Gastrocnemius medialis (tissue), 4 donors: ENCODE data around the gene ACADM. TPM values are rescaled to one million over a fixed set of nuclear protein-coding genes. Genes with fewer than 3 reads are reported as not detected.
"Not testable (repeated sequence)": the region's sequence is repeated elsewhere in the genome, so short reads cannot be mapped to it uniquely, and the experiment has no call there.

ENCODE experiments used
- ATAC-seq, 2 donors: fragments of 150-250 bp; one replicate each; pipeline ENCODE4 v1.9.1; 2016
- DNase-seq, 2 donors: peaks; one replicate each; pipeline ENCODE4 v3.0.0-alpha.2; 2019
- H3K27ac ChIP-seq, 4 donors: fragments of 200-600 bp; sonication (generic); 1 replicate in 1 of 4; 2 replicates in 3 of 4; pipeline ENCODE4 v1.5.1; 2016 to 2018; ENCODE audit warnings: mild to moderate bottlenecking in 2 of 4, moderate library complexity in 1 of 4
- H3K27me3 ChIP-seq, 3 donors: fragments of 200-600 bp; sonication (generic) in 2 of 3; 1 replicate in 1 of 3; 2 replicates in 2 of 3; pipeline versions ENCODE4 v1.5.1 to v1.6.0; 2016 to 2019; ENCODE audit warnings: mild to moderate bottlenecking in 1 of 3, moderate library complexity in 1 of 3
- H3K36me3 ChIP-seq, 2 donors: fragments of 200-600 bp; sonication (generic) in 1 of 2; one replicate each; pipeline ENCODE4 v1.5.1; 2017 to 2018
- H3K4me1 ChIP-seq, 2 donors: fragments of 200-600 bp; sonication (generic) in 1 of 2; one replicate each; pipeline ENCODE4 v1.5.1; 2016 to 2017; ENCODE audit warnings: mild to moderate bottlenecking in 2 of 2
- H3K4me3 ChIP-seq, 4 donors: fragments of 200-600 bp; sonication (generic) in 3 of 4; 1 replicate in 1 of 4; 2 replicates in 3 of 4; pipeline ENCODE4 v1.5.1; 2016 to 2019; ENCODE audit warnings: mild to moderate bottlenecking in 2 of 4
- H3K9me3 ChIP-seq, 3 donors: fragments of 200-600 bp; sonication (generic) in 2 of 3; 1 replicate in 1 of 3; 2 replicates in 2 of 3; pipeline ENCODE4 v1.5.1; 2016 to 2019
- POLR2A ChIP-seq, 2 donors: fragments of 450-650 bp; IDR thresholded peaks; one replicate each; pipeline ENCODE4 v1.6.1; 2017; ENCODE audit warnings: antibody characterized with exemption in 2 of 2, mild to moderate bottlenecking in 2 of 2, moderate library complexity in 2 of 2
- in situ Hi-C, 4 donors: fragments of 200-750 bp; cut with MboI; loops; one replicate each; pipeline versions ENCODE4 v1.15.0 to v1.8.0; 2017; ENCODE audit warnings: low sequenced_read_pairs in 4 of 4
- intact Hi-C: fragments of 100-400 bp; cut with DNase I; formaldehyde crosslinking; loops from one replicate; pipeline ENCODE4 v1.15.1; 2023; ENCODE audit warnings: low total_unique reads
- total RNA-seq, 4 donors: library from RNA; depleted of rRNA; stranded (reverse); fragments of >200 nt; gene quantifications; one replicate each; pipeline versions ENCODE4 v1.1.0 to v1.2.3, GENCODE V29; 2016
- TF ChIP-seq, protein P1 (sequence below), 5 experiments: fragments of 450-650 bp in 3 of 5; fragments of 200-600 bp in 2 of 5; sonication (generic) in 2 of 5; IDR thresholded peaks in 4 of 5; conservative IDR thresholded peaks in 1 of 5; 1 replicate in 4 of 5; 2 replicates in 1 of 5; pipeline ENCODE4 v1.5.1; 2016 to 2019; ENCODE audit warnings: antibody characterized with exemption in 5 of 5, mild to moderate bottlenecking in 3 of 5, moderate library complexity in 3 of 5

The ACADM gene
- total RNA-seq, 4 donors from 2014 or later, result 92.4 to 128 (median 111) TPM

DNA sequence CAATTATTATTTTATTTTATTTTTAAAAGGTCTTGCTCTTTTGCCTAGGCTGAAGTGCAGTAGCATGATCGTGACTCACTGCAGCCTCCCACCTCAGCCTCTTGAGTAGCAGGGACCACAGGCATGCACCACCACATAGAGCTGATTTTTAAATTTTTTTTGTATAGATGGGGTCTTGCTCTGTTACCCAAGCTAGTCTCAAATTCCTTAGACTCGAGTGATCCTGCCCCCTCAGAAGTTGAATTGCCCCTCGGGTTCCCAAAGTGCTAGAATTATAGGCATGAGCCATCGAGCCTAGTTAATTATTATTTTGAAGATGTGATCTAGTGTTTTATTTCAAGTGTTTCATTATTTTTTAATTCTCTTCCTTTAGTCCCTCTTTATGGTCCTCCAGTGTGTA, 84.4 kb downstream of the ACADM start:
- Histone ChIP-seq H3K9me3 (no peaks in the 10 kb centered on the region), H3K27ac (no peak overlapping the region), H3K36me3 (peaks cover 0 to 25% of the 10 kb centered on the region in 2 donors), H3K4me1 (no peaks in the 10 kb centered on the region), H3K4me3 (no peak overlapping the region), H3K27me3 (no peaks in the 10 kb centered on the region)
- ATAC-seq (no peak), DNase-seq (no peak)
- in situ Hi-C loops, result no loop called here
- no peak for TF ChIP-seq POLR2A (IDR thresholded peaks at IDR 0.05)
- TF ChIP-seq, protein P1, sequence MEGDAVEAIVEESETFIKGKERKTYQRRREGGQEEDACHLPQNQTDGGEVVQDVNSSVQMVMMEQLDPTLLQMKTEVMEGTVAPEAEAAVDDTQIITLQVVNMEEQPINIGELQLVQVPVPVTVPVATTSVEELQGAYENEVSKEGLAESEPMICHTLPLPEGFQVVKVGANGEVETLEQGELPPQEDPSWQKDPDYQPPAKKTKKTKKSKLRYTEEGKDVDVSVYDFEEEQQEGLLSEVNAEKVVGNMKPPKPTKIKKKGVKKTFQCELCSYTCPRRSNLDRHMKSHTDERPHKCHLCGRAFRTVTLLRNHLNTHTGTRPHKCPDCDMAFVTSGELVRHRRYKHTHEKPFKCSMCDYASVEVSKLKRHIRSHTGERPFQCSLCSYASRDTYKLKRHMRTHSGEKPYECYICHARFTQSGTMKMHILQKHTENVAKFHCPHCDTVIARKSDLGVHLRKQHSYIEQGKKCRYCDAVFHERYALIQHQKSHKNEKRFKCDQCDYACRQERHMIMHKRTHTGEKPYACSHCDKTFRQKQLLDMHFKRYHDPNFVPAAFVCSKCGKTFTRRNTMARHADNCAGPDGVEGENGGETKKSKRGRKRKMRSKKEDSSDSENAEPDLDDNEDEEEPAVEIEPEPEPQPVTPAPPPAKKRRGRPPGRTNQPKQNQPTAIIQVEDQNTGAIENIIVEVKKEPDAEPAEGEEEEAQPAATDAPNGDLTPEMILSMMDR (IDR thresholded peaks at IDR 0.05 in 4 of 5, conservative IDR thresholded peaks at IDR 0.05 in 1 of 5), result no peak
- intact Hi-C loops, result no loop called here

DNA sequence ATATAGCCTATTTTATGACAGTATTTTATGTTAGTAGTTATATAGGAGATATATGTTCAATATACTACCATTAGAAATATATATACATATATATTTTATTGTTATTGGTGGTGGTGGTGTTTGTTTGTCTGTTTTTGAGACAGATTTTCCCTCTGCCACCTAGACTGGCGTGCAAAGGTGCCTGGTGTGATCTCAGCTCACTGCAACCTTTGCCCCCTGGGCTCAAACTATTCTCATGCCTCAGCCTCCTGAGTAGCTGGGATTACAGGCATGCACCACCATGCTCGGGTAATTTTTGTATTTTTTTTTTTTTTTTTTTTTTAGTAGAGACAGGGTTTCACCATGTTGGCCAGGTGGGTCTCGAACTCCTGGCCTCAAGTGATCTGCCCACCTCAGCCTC, 85.6 kb downstream of the ACADM start:
- H3K27ac ChIP-seq, in situ Hi-C loops, H3K9me3 ChIP-seq, H3K4me1 ChIP-seq, H3K27me3 ChIP-seq, DNase-seq, ATAC-seq, H3K4me3 ChIP-seq, intact Hi-C loops: not testable (repeated sequence)
- H3K36me3 ChIP-seq, result peaks cover 0 to 26% of the 10 kb centered on the region in 2 donors

DNA sequence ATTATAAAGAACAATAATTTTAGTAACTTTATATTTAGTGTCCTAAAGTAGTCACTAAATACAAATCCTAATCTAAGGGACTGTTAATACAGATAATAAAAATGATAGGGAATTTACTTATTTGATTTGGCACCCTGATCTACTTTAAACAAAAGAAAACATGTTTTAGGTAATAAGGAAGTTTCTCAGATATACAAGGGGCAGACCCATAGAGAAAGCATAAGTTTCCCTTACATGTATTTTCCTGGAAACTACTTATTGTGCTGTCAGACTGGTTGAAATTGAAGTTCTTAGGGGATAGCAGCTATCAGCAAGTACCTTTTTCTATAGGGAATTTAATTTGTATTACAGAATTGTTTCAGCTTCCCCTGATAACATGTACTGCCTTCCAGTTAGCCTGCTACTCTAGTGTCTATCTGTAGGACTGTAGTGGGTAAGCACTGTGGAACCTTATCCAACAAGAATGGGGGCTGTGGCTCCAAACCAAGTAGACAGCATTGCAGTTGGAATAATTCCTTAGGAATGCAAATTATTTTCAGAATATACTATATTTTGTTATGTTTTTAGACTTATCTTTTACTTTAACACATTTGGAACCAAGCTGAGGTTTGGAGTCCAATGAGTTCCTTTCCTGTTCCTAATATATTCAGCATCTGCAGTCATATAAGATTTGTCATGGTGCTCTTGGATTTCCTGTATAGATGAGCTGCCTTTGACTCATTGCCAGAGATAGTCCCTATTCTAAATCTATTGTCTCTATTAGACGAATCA, 86.9 kb downstream of the ACADM start:
- TF ChIP-seq, protein P1 (IDR thresholded peaks at IDR 0.05 in 4 of 5, conservative IDR thresholded peaks at IDR 0.05 in 1 of 5), result no peak
- TF ChIP-seq POLR2A (IDR thresholded peaks at IDR 0.05), result no peak
- Histone ChIP-seq H3K27me3 (no peaks in the 10 kb centered on the region), H3K4me3 (no peak overlapping the region), H3K9me3 (no peaks in the 10 kb centered on the region), H3K27ac (no peak overlapping the region), H3K4me1 (no peaks in the 10 kb centered on the region), H3K36me3 (peaks cover 0 to 30% of the 10 kb centered on the region in 2 donors)
- intact Hi-C loops, result no loop called here
- DNase-seq (no peak), ATAC-seq (no peak)
- in situ Hi-C loops, result no loop called here

DNA sequence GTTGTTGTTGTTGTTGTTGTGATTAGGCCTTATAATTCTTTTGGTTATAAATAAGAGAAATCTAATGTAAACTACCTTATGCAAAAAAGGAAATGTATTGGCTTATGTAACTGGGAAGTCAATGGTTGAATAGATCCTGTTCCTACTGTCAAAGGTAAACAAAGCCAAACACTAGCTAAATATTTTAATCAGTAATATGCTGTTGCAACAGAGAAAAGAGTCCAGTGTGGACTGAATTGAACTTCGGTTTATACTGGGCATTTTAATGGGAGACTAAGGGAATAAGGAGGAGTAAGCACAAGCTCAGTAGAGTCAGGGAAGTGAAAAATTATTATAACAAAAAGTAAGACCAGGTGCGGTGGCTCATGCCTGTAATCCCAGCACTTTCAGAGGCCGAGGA, 87.6 kb downstream of the ACADM start:
- DNase-seq, result no peak
- no peak overlapping the region for H3K4me3 ChIP-seq
- peaks cover 0 to 30% of the 10 kb centered on the region in 2 donors for H3K36me3 ChIP-seq
- H3K27me3 ChIP-seq, result no peaks in the 10 kb centered on the region
- H3K9me3 ChIP-seq, result no peaks in the 10 kb centered on the region
- ATAC-seq, result no peak
- intact Hi-C loops (no loop called here), in situ Hi-C loops (no loop called here)
- no peaks in the 10 kb centered on the region for H3K4me1 ChIP-seq
- H3K27ac ChIP-seq, result no peak overlapping the region
- TF ChIP-seq POLR2A (IDR thresholded peaks at IDR 0.05), result no peak
- TF ChIP-seq, protein P1 (IDR thresholded peaks at IDR 0.05 in 4 of 5, conservative IDR thresholded peaks at IDR 0.05 in 1 of 5), result no peak

Other genes with a start within 250 kb of the ACADM start
- under 1 TPM in 2 of 4 donors, not detected in 2; 0.15 to 0.58 TPM for gene SLC44A5, start 113.6 kb upstream of the ACADM start, total RNA-seq
- gene RABGGTB, start 61.5 kb downstream of the ACADM start, total RNA-seq, result 10 to 100 TPM; 48.7 to 74.5 (median 62.6) TPM
- 1 to 10 TPM in 1 of 4 donors, under 1 TPM in 3; 0.15 to 2.2 (median 0.40) TPM for gene MSH4, start 72.2 kb downstream of the ACADM start, total RNA-seq
- gene ASB17, start 207.7 kb downstream of the ACADM start, total RNA-seq, result not detected